Tibial artery (tissue), 4 donors: ENCODE measurements around the gene IQCE.

Experiments used
- DNase-seq, 2 donors: peaks; one replicate each; pipeline ENCODE4 v3.0.0-alpha.2; 2019
- H3K27ac ChIP-seq, 2 donors: fragments of 200-600 bp; sonication (generic) in 1 of 2; 1 replicate in 1 of 2; 2 replicates in 1 of 2; pipeline ENCODE4 v1.5.1; 2018 to 2019; ENCODE audit warnings: mild to moderate bottlenecking in 1 of 2
- H3K27me3 ChIP-seq, 2 donors: fragments of 200-600 bp; sonication (generic) in 1 of 2; one replicate each; pipeline versions ENCODE4 v1.5.1 to v1.6.0; 2016 to 2019
- H3K36me3 ChIP-seq, 3 donors: fragments of 200-600 bp; sonication (generic) in 2 of 3; one replicate each; pipeline ENCODE4 v1.5.1; 2016 to 2019; ENCODE audit warnings: mild to moderate bottlenecking in 2 of 3
- H3K4me1 ChIP-seq, 4 donors: fragments of 200-600 bp; sonication (generic) in 2 of 4; 1 replicate in 3 of 4; 2 replicates in 1 of 4; pipeline ENCODE4 v1.5.1; 2016 to 2019
- H3K4me3 ChIP-seq, 2 donors: fragments of 200-600 bp; sonication (generic) in 1 of 2; 1 replicate in 1 of 2; 2 replicates in 1 of 2; pipeline ENCODE4 v1.5.1; 2018 to 2019; ENCODE audit warnings: mild to moderate bottlenecking in 2 of 2
- H3K9me3 ChIP-seq, 3 donors: fragments of 200-600 bp; sonication (generic) in 1 of 3; one replicate each; pipeline ENCODE4 v1.5.1; 2016 to 2019
- intact Hi-C: fragments of 100-400 bp; cut with DNase I; formaldehyde crosslinking; loops from one replicate; pipeline ENCODE4 v1.15.0; 2023; ENCODE audit warnings: low total_unique reads
- TF ChIP-seq, protein P1 (sequence below), 2 experiments: fragments of 200-600 bp in 1 of 2; fragments of 450-650 bp in 1 of 2; IDR thresholded peaks; one replicate each; pipeline ENCODE4 v1.5.1; 2017 to 2019; ENCODE audit warnings: antibody characterized with exemption in 2 of 2, mild to moderate bottlenecking in 1 of 2, moderate library complexity in 1 of 2

The IQCE gene

GRCh38 chr7:2511769-2512168, 47.0 kb upstream of the IQCE start:
- no peak for DNase-seq
- Histone ChIP-seq H3K4me1 (peaks cover 0 to 25% (median 0%) of the 10 kb centered on the region in 4 donors), H3K27me3 (no peaks in the 10 kb centered on the region), H3K36me3 (no peaks in the 10 kb centered on the region), H3K27ac (no peak overlapping the region), H3K4me3 (no peak overlapping the region), H3K9me3 (no peaks in the 10 kb centered on the region)
- TF ChIP-seq, protein P1, sequence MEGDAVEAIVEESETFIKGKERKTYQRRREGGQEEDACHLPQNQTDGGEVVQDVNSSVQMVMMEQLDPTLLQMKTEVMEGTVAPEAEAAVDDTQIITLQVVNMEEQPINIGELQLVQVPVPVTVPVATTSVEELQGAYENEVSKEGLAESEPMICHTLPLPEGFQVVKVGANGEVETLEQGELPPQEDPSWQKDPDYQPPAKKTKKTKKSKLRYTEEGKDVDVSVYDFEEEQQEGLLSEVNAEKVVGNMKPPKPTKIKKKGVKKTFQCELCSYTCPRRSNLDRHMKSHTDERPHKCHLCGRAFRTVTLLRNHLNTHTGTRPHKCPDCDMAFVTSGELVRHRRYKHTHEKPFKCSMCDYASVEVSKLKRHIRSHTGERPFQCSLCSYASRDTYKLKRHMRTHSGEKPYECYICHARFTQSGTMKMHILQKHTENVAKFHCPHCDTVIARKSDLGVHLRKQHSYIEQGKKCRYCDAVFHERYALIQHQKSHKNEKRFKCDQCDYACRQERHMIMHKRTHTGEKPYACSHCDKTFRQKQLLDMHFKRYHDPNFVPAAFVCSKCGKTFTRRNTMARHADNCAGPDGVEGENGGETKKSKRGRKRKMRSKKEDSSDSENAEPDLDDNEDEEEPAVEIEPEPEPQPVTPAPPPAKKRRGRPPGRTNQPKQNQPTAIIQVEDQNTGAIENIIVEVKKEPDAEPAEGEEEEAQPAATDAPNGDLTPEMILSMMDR (IDR thresholded peaks at IDR 0.05), result no peak
- intact Hi-C loops, result no loop called here

DNA sequence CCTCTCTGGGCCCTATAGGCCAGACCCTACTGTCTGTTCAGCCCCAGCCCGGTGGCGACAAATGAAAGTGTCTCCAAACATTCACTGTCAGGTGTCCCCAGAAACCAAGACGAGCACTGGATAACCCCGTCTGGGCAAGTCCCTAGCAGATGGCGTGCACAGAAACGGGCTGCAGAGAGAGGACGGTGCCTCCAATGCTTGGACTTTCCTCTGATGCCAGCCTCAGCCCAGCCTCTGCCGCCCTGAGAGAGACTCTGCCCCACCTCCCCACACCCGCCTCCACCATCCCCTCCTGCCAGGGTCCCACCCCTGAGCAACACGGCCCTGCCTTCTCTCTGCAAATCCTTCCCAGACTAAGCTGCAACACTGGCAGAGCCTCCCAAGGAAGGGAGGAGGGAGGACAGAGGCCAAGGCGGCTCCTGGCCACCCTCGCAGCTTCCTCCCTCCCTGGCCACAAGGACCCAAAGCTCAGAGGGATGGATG, 46.6 kb upstream of the IQCE start:
- no peaks in the 10 kb centered on the region for H3K9me3 ChIP-seq
- H3K27ac ChIP-seq, result no peak overlapping the region
- H3K27me3 ChIP-seq, result no peaks in the 10 kb centered on the region
- no peak for DNase-seq
- H3K4me3 ChIP-seq, result no peak overlapping the region
- H3K36me3 ChIP-seq, result no peaks in the 10 kb centered on the region
- TF ChIP-seq, protein P1 (IDR thresholded peaks at IDR 0.05), result no peak
- H3K4me1 ChIP-seq, result peaks cover 0 to 25% (median 0%) of the 10 kb centered on the region in 4 donors
- intact Hi-C loops, result no loop called here

- Histone ChIP-seq H3K4me1 (peaks cover 0 to 25% (median 0%) of the 10 kb centered on the region in 4 donors), H3K36me3 (no peaks in the 10 kb centered on the region), H3K4me3 (no peak overlapping the region), H3K9me3 (no peaks in the 10 kb centered on the region), H3K27ac (no peak overlapping the region), H3K27me3 (no peaks in the 10 kb centered on the region)
- intact Hi-C loops, result no loop called here
- TF ChIP-seq, protein P1 (IDR thresholded peaks at IDR 0.05), result no peak
- DNase-seq, result no peak
These were observed 46.1 kb upstream of the IQCE start for GRCh38 chr7:2512713-2513112.

- H3K9me3 ChIP-seq, result no peaks in the 10 kb centered on the region
- intact Hi-C loops, result no loop called here
- no peak for DNase-seq
- H3K27ac ChIP-seq, result no peak overlapping the region
- no peaks in the 10 kb centered on the region for H3K36me3 ChIP-seq
- no peaks in the 10 kb centered on the region for H3K27me3 ChIP-seq
- H3K4me1 ChIP-seq, result peaks cover 0 to 24% (median 3%) of the 10 kb centered on the region in 4 donors
- TF ChIP-seq, protein P1 (IDR thresholded peaks at IDR 0.05), result no peak
- H3K4me3 ChIP-seq, result no peak overlapping the region
These were observed 45.1 kb upstream of the IQCE start for GRCh38 chr7:2513702-2514101.

DNA sequence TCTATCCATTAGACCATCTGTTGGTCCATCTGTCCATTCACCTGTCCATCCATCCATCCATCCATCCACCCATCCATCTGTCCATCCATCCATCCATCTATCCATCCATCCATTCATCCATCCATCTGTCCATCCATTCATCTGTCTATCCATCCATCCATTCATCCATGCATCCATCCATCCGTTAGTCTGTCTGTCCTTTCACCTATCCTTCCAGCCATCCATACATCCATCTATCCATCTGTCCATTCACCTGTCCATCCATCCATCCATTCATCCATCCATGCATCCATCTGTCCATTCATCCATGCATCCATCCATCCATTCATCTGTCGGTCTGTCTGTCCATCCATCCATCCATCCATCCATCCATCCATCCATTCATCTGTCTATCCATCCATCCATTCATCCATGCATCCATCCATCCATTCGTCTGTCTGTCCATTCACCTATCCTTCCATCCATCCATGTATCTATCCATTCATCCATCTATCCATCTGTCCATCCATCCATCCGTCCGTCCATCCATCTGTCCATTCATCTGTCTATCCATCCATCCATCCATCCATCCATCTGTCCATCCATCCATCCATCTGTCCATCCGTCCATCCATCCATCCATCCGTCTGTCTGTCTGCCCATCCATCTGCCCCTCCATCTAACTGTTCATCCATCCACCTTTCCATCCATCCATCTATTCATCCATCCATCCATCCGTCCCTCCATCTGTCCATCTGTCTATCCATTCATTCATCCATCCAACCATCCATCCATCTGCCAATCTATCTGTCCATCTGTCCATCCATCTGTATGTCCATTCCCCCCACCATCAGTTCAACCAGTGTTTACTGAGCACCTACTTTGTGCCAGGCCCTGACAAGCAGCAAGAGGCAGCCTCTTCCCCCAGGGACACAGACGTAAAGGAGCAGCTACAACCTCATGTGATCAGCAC, 44.0 kb upstream of the IQCE start:
- no peak overlapping the region for H3K27ac ChIP-seq
- TF ChIP-seq, protein P1 (IDR thresholded peaks at IDR 0.05), result no peak
- intact Hi-C loops, result no loop called here
- no peak overlapping the region for H3K4me3 ChIP-seq
- no peaks in the 10 kb centered on the region for H3K36me3 ChIP-seq
- peaks cover 0 to 2% of the 10 kb centered on the region in 2 donors for H3K27me3 ChIP-seq
- DNase-seq, result no peak
- peaks cover 0 to 21% (median 10%) of the 10 kb centered on the region in 4 donors for H3K4me1 ChIP-seq
- H3K9me3 ChIP-seq, result no peaks in the 10 kb centered on the region
